Measurements from ENCODE around the gene ZNF526.

The ZNF526 gene

GRCh38 chr19:42224940-42225717 lies 5.0 kb downstream of the ZNF526 start:
- TF ChIP-seq USF1 (IDR thresholded peaks at IDR 0.05), result no peak
- no peak for TF ChIP-seq CREB1 (IDR thresholded peaks at IDR 0.05; ENCODE audit: low read depth)
- no peak for TF ChIP-seq TCF12 (IDR thresholded peaks at IDR 0.05; ENCODE audit: low read depth)
- no peak for TF ChIP-seq ZBTB7A (IDR thresholded peaks at IDR 0.05; ENCODE audit: low read depth)
- no peak for TF ChIP-seq RAD21 (IDR thresholded peaks at IDR 0.05; ENCODE audit: low read depth)
- no peak for TF ChIP-seq TAF1 (IDR thresholded peaks at IDR 0.05; ENCODE audit: low read depth)
- no peak for TF ChIP-seq REST (IDR thresholded peaks at IDR 0.05; ENCODE audit: low read depth)

- no peak for TF ChIP-seq EGR1 (IDR thresholded peaks at IDR 0.05)
- TF ChIP-seq EP300 (IDR thresholded peaks at IDR 0.05; ENCODE audit: borderline replicate concordance), result no peak
- no peak for TF ChIP-seq YY1 (IDR thresholded peaks at IDR 0.05; ENCODE audit: low read depth)
- TF ChIP-seq TEAD4 (IDR thresholded peaks at IDR 0.05), result no peak
- TF ChIP-seq CREB1 (IDR thresholded peaks at IDR 0.05; ENCODE audit: low read depth), result no peak
- TF ChIP-seq TCF12 (IDR thresholded peaks at IDR 0.05; ENCODE audit: low read depth), result no peak
- TF ChIP-seq RAD21 (IDR thresholded peaks at IDR 0.05; ENCODE audit: low read depth), result no peak
- no peak for TF ChIP-seq ZBTB7A (IDR thresholded peaks at IDR 0.05; ENCODE audit: low read depth)
- no peak for TF ChIP-seq USF1 (IDR thresholded peaks at IDR 0.05)
- TF ChIP-seq FOXM1 (IDR thresholded peaks at IDR 0.05; ENCODE audit: borderline replicate concordance, low read depth), result no peak
- TF ChIP-seq TAF1 (IDR thresholded peaks at IDR 0.05; ENCODE audit: low read depth), result no peak
- no peak for TF ChIP-seq MAX (IDR thresholded peaks at IDR 0.05)
- no peak for TF ChIP-seq REST (IDR thresholded peaks at IDR 0.05; ENCODE audit: low read depth)
- no peak for TF ChIP-seq CEBPB (IDR thresholded peaks at IDR 0.05)
- no peak for TF ChIP-seq NFIC (IDR thresholded peaks at IDR 0.05)
Measured at GRCh38 chr19:42225718-42226292, 5.7 kb downstream of the ZNF526 start.

- TF ChIP-seq NFIC (IDR thresholded peaks at IDR 0.05) (no peak), YY1 (IDR thresholded peaks at IDR 0.05; ENCODE audit: low read depth) (no peak), EP300 (IDR thresholded peaks at IDR 0.05; ENCODE audit: borderline replicate concordance) (no peak), TEAD4 (IDR thresholded peaks at IDR 0.05) (no peak), CEBPB (IDR thresholded peaks at IDR 0.05) (no peak), MAX (IDR thresholded peaks at IDR 0.05) (no peak), REST (IDR thresholded peaks at IDR 0.05; ENCODE audit: low read depth) (no peak), USF1 (IDR thresholded peaks at IDR 0.05) (no peak), TAF1 (IDR thresholded peaks at IDR 0.05; ENCODE audit: low read depth) (no peak), ZBTB7A (IDR thresholded peaks at IDR 0.05; ENCODE audit: low read depth) (no peak), FOXM1 (IDR thresholded peaks at IDR 0.05; ENCODE audit: borderline replicate concordance, low read depth) (no peak), TCF12 (IDR thresholded peaks at IDR 0.05; ENCODE audit: low read depth) (no peak), RAD21 (IDR thresholded peaks at IDR 0.05; ENCODE audit: low read depth) (no peak), CREB1 (IDR thresholded peaks at IDR 0.05; ENCODE audit: low read depth) (no peak), EGR1 (IDR thresholded peaks at IDR 0.05) (no peak)
Measured at GRCh38 chr19:42226886-42227285, 6.8 kb downstream of the ZNF526 start.

Measured in Ishikawa (cell line).